ENCODE results near the gene CUL5. TPM values are rescaled to one million over a fixed set of nuclear protein-coding genes. Genes with fewer than 3 reads are reported as not detected.

The CUL5 gene
- polyA plus RNA-seq, 1 donor (not counting 4 experiments of a cell fraction or from before 2014, with no cell fraction given): 15.1 TPM

GRCh38 chr11:108142304-108142703, 133.6 kb downstream of the CUL5 start:
- no peak for FAIRE-seq
- Histone ChIP-seq H4K20me1 (ENCODE audit: control insufficient read depth, extremely low read depth, insufficient read depth, low read length) (no peaks in the 10 kb centered on the region), H3K9me3 (ENCODE audit: control insufficient read depth, low read depth, low read length) (no peaks in the 10 kb centered on the region), H3K27ac (ENCODE audit: control insufficient read depth, insufficient read depth, low read length) (no peak overlapping the region), H2AFZ (ENCODE audit: control insufficient read depth, low read length) (no peak overlapping the region), H3K9me1 (ENCODE audit: control insufficient read depth, extremely low read depth, insufficient read depth, low read length) (no peaks in the 10 kb centered on the region), H3K9ac (ENCODE audit: control insufficient read depth, extremely low read depth, insufficient read depth, low read length) (no peak overlapping the region), H3K4me3 (ENCODE audit: control insufficient read depth in 2 of 3, extremely low read depth in 1 of 3, insufficient read depth in 2 of 3, low read depth in 1 of 3, low read length in 3 of 3) (no peak overlapping the region), H3K4me1 (ENCODE audit: control insufficient read depth, extremely low read depth, insufficient read depth, low read length) (no peaks in the 10 kb centered on the region), H3K4me2 (ENCODE audit: control insufficient read depth, extremely low read depth, insufficient read depth, low read depth, low read length) (no peak overlapping the region), H3K79me2 (ENCODE audit: control insufficient read depth, insufficient read depth, low read length) (no peaks in the 10 kb centered on the region), H3K36me3 (ENCODE audit: control insufficient read depth in 2 of 2, extremely low read depth in 1 of 2, insufficient read depth in 2 of 2, low read length in 2 of 2) (peaks cover 11 to 20% of the 10 kb centered on the region in 2 experiments), H3K27me3 (ENCODE audit: control insufficient read depth, extremely low read depth, insufficient read depth, low read length) (no peaks in the 10 kb centered on the region)
- no peak for TF ChIP-seq CTCF (optimal IDR thresholded peaks at IDR 0.05 in 1 of 3, IDR thresholded peaks at IDR 0.05 in 1 of 3, conservative IDR thresholded peaks at IDR 0.05 in 1 of 3; ENCODE audit: extremely low read depth in 1 of 3, insufficient read depth in 2 of 3, low read length in 3 of 3)
- dilution Hi-C loops (cut with MboI; ENCODE audit: extremely low pct_ligation_motif_present, low sequenced_read_pairs): no loop called here
- no peak for DNase-seq (ENCODE audit: low read depth, low spot score)

GRCh38 chr11:108144615-108145014, 135.9 kb downstream of the CUL5 start:
- dilution Hi-C loops (cut with MboI; ENCODE audit: extremely low pct_ligation_motif_present, low sequenced_read_pairs): no loop called here
- Histone ChIP-seq H3K4me3 (ENCODE audit: control insufficient read depth in 2 of 3, extremely low read depth in 1 of 3, insufficient read depth in 2 of 3, low read depth in 1 of 3, low read length in 3 of 3) (no peak overlapping the region), H3K9me3 (ENCODE audit: control insufficient read depth, low read depth, low read length) (no peaks in the 10 kb centered on the region), H3K4me1 (ENCODE audit: control insufficient read depth, extremely low read depth, insufficient read depth, low read length) (no peaks in the 10 kb centered on the region), H4K20me1 (ENCODE audit: control insufficient read depth, extremely low read depth, insufficient read depth, low read length) (no peaks in the 10 kb centered on the region), H3K27me3 (ENCODE audit: control insufficient read depth, extremely low read depth, insufficient read depth, low read length) (no peaks in the 10 kb centered on the region), H3K27ac (ENCODE audit: control insufficient read depth, insufficient read depth, low read length) (no peak overlapping the region), H3K79me2 (ENCODE audit: control insufficient read depth, insufficient read depth, low read length) (no peaks in the 10 kb centered on the region), H2AFZ (ENCODE audit: control insufficient read depth, low read length) (no peak overlapping the region), H3K4me2 (ENCODE audit: control insufficient read depth, extremely low read depth, insufficient read depth, low read depth, low read length) (no peak overlapping the region), H3K9ac (ENCODE audit: control insufficient read depth, extremely low read depth, insufficient read depth, low read length) (no peak overlapping the region), H3K36me3 (ENCODE audit: control insufficient read depth in 2 of 2, extremely low read depth in 1 of 2, insufficient read depth in 2 of 2, low read length in 2 of 2) (peaks cover 11 to 22% of the 10 kb centered on the region in 2 experiments), H3K9me1 (ENCODE audit: control insufficient read depth, extremely low read depth, insufficient read depth, low read length) (no peaks in the 10 kb centered on the region)
- DNase-seq (ENCODE audit: low read depth, low spot score) (no peak), FAIRE-seq (no peak)
- TF ChIP-seq CTCF (optimal IDR thresholded peaks at IDR 0.05 in 1 of 3, IDR thresholded peaks at IDR 0.05 in 1 of 3, conservative IDR thresholded peaks at IDR 0.05 in 1 of 3; ENCODE audit: extremely low read depth in 1 of 3, insufficient read depth in 2 of 3, low read length in 3 of 3) (no peak), EZH2 (IDR thresholded peaks at IDR 0.05; ENCODE audit: low read length) (no peak)
